ENCODE measurements around the gene CCER1.

- no peak for TF ChIP-seq SIN3A (IDR thresholded peaks at IDR 0.05; ENCODE audit: borderline replicate concordance, low read depth, low read length)
- TF ChIP-seq CTCF (IDR thresholded peaks at IDR 0.05) = no peak
- no peak for TF ChIP-seq CHD2 (IDR thresholded peaks at IDR 0.05; ENCODE audit: low read length, partially characterized antibody)
- no peak for TF ChIP-seq EP300 (IDR thresholded peaks at IDR 0.05; ENCODE audit: borderline replicate concordance in 1 of 2, low read depth in 1 of 2, low read length in 1 of 2)
- TF ChIP-seq RFX5 (IDR thresholded peaks at IDR 0.05; ENCODE audit: low read length) = no peak
- no peak for TF ChIP-seq PBX3 (IDR thresholded peaks at IDR 0.05)
- no peak for TF ChIP-seq RCOR1 (IDR thresholded peaks at IDR 0.05; ENCODE audit: low read length)
- TF ChIP-seq EZH2phosphoT487 (IDR thresholded peaks at IDR 0.05; ENCODE audit: borderline replicate concordance, low read depth) = no peak
Observed at GRCh38 chr12:90936230-90937005, 18.6 kb downstream of the CCER1 start.

All from SK-N-SH (cell line).